Chondrocyte (in vitro differentiated cells): ENCODE data around the gene SPNS3. TPM values are rescaled to one million over a fixed set of nuclear protein-coding genes. Genes with fewer than 3 reads are reported as not detected.

Source experiments
- DNase-seq: peaks from one replicate; pipeline ENCODE4 v3.0.0; 2021; ENCODE audit warnings: mixed read lengths, low spot score
- H3K27ac Mint-ChIP-seq: one replicate; pipeline ENCODE4 v1.8.0; 2021; ENCODE audit warnings: mild to moderate bottlenecking, moderate library complexity, mixed read lengths; ENCODE audit not compliant: unreplicated experiment
- H3K27me3 Mint-ChIP-seq: 2 replicates; pipeline ENCODE4 v1.8.0; 2021; ENCODE audit warnings: low read depth, mixed read lengths
- H3K36me3 Mint-ChIP-seq: 2 replicates; pipeline ENCODE4 v1.8.0; 2021; ENCODE audit warnings: low read depth, mixed read lengths
- H3K4me1 Mint-ChIP-seq: 2 replicates; pipeline ENCODE4 v1.8.0; 2021; ENCODE audit warnings: low read depth, mild to moderate bottlenecking, mixed read lengths
- H3K4me3 Mint-ChIP-seq: one replicate; pipeline ENCODE4 v1.8.0; 2021; ENCODE audit warnings: mild to moderate bottlenecking, moderate library complexity, mixed read lengths; ENCODE audit not compliant: unreplicated experiment
- H3K9me3 Mint-ChIP-seq: 2 replicates; pipeline ENCODE4 v1.8.0; 2021; ENCODE audit warnings: low read depth, mixed read lengths
- CTCF ChIP-seq: fragments of 200-600 bp; sonication (generic); IDR thresholded peaks from 2 replicates; pipeline ENCODE4 v1.5.0; 2021; ENCODE audit warnings: antibody characterized with exemption, mild to moderate bottlenecking, moderate library complexity
- total RNA-seq: library from RNA; stranded (reverse); gene quantifications from 3 replicates; pipeline ENCODE4 v1.2.1, GENCODE V29; 2021

The SPNS3 gene
- total RNA-seq, 1 donor from 2014 or later, result not detected

- peaks cover 6% of the 10 kb centered on the region for H3K4me1 Mint-ChIP-seq
- H3K9me3 Mint-ChIP-seq, result no peaks in the 10 kb centered on the region
- no peak for DNase-seq
- TF ChIP-seq CTCF, result no peak
- H3K27me3 Mint-ChIP-seq, result peaks cover 40% of the 10 kb centered on the region
- H3K36me3 Mint-ChIP-seq, result peaks cover 2% of the 10 kb centered on the region
- H3K27ac Mint-ChIP-seq, result no peak overlapping the region
- H3K4me3 Mint-ChIP-seq, result no peak overlapping the region
Observed at GRCh38 chr17:4502466-4503154, 68.9 kb downstream of the SPNS3 start.

DNA sequence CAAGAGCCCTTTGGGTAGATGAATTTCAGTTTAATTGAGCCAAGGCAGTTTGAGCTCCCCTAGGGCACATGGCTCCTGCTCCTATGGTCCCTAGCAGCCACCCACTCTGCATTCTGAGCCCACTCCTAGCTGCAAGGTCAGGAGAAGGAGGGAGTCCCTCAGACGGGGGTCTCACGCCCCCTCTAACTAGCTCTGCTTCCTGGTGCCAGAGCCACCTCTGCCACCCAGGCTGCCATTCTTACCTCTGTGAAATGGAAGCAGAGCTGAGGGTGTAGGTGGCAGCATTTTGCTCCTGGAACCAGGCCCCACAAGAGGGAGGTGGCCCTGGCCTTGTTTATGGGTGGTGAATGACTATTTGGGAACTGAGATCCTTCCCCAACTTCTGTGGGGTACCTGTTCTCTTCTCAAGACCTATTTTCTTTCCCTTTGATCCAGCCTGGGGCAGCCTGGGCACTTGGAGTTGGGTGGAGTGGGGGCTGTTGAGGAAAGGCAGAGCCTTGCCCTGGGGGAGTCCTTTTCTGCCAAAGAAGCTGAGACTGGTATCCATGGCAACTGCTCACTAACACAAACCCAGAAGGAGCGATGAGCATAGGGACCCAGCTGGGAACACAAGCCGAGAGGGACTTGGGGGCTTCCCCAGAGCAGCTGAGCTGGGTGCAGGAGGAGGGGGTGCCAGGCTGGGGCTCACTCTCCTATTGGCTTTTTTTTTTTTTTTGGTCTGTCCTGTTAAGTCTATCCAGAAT is 69.7 kb downstream of the SPNS3 start:
- no peak for TF ChIP-seq CTCF
- DNase-seq, result no peak
- no peaks in the 10 kb centered on the region for H3K9me3 Mint-ChIP-seq
- H3K4me1 Mint-ChIP-seq, result peaks cover 5% of the 10 kb centered on the region
- H3K27ac Mint-ChIP-seq, result no peak overlapping the region
- peaks cover 40% of the 10 kb centered on the region for H3K27me3 Mint-ChIP-seq
- H3K4me3 Mint-ChIP-seq, result no peak overlapping the region
- H3K36me3 Mint-ChIP-seq, result peaks cover 2% of the 10 kb centered on the region

GRCh38 chr17:4504188-4504587 is 70.4 kb downstream of the SPNS3 start:
- Mint-ChIP-seq H3K27ac (no peak overlapping the region), H3K9me3 (no peaks in the 10 kb centered on the region), H3K4me3 (no peak overlapping the region), H3K27me3 (peaks cover 43% of the 10 kb centered on the region), H3K4me1 (peaks cover 5% of the 10 kb centered on the region), H3K36me3 (peaks cover 2% of the 10 kb centered on the region)
- DNase-seq, result no peak
- TF ChIP-seq CTCF, result no peak

DNA sequence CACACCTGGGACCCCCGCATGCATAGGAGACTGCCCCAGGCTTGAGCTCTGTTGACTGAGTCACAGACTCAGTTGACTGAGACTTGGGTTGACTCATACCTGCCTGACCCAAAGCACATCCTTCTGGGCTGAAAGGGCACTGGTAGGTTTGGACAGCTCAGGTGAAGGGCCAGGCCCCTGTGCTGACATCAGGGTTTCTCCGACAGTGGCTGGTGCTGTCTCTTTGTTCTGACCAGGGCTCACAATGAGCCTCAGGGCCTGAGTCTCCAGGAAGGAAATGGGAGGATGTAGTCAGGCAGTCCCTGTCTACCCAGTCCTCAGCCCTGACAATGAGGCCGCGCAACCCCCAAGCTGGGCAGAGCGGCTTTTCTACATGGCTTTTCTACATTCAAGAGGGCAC is 71.4 kb downstream of the SPNS3 start:
- no peak overlapping the region for H3K27ac Mint-ChIP-seq
- no peaks in the 10 kb centered on the region for H3K4me1 Mint-ChIP-seq
- peaks cover 36% of the 10 kb centered on the region for H3K27me3 Mint-ChIP-seq
- no peak overlapping the region for H3K4me3 Mint-ChIP-seq
- no peak for DNase-seq
- peaks cover 2% of the 10 kb centered on the region for H3K36me3 Mint-ChIP-seq
- no peaks in the 10 kb centered on the region for H3K9me3 Mint-ChIP-seq
- TF ChIP-seq CTCF, result no peak

DNA sequence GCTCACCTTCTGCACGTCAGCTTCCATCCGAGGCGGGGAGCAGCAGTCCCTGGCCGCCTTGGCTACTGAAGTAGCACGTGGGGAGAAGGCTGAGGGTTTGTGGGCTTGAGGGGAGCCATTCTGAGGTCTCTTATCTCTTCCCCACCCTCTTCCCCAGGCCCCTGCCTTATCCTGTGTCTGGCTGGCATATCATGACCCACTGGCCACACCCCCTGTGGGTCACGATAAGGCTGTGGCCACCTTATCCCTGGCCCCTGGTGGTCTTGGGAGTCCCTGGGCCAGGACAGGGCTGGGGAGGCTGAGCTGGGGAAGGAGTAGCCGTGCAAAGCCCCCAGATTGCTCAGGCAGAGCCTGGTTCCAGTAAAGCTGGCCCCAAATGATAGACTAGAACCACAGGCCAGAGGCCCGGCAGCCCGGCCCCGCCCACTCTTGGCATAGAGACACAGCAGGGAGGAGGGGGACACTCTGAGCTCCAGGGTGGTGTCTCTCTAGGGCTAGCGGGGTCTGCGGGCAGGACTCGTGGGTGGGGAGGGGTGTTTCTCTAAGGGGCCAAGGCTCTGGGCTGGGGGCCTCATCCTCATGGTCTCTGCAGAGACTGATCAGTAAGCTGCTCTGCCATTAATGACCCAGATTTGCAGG is 72.6 kb downstream of the SPNS3 start:
- Mint-ChIP-seq H3K27me3 (peaks cover 25% of the 10 kb centered on the region), H3K4me3 (no peak overlapping the region), H3K27ac (no peak overlapping the region), H3K36me3 (no peaks in the 10 kb centered on the region), H3K4me1 (no peaks in the 10 kb centered on the region), H3K9me3 (no peaks in the 10 kb centered on the region)
- no peak for DNase-seq
- TF ChIP-seq CTCF, result no peak
